Putamen (tissue), 1 donor: Measurements from ENCODE around the gene WDR88.
"Not testable (repeated sequence)": the region's sequence is repeated elsewhere in the genome, so short reads cannot be mapped to it uniquely, and the experiment has no call there.

ENCODE experiments used
- DNase-seq: peaks from one replicate; pipeline ENCODE4 v3.0.0-alpha.2; 2016; ENCODE audit warnings: low spot score

Gene WDR88

DNA sequence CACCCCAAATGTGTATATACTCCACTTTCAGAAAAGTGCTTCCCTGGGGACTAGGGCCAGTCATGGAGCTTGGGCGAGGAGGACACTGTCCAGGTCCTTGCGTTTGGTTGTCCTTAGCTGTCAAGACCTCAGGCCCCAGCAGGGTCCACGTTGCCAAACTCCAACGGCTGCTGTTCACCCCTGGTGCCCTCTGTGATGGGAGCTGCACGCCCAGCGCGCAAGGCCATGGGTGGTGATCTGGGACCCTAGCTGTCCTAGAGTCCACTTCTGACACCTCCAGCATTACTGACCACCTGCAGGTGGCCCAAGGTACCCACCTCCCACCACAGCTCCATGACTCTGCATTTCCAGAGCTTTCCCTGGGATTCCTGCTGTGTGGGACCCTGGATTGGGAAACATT lies 66.3 kb downstream of the WDR88 start:
- no peak for DNase-seq

DNA sequence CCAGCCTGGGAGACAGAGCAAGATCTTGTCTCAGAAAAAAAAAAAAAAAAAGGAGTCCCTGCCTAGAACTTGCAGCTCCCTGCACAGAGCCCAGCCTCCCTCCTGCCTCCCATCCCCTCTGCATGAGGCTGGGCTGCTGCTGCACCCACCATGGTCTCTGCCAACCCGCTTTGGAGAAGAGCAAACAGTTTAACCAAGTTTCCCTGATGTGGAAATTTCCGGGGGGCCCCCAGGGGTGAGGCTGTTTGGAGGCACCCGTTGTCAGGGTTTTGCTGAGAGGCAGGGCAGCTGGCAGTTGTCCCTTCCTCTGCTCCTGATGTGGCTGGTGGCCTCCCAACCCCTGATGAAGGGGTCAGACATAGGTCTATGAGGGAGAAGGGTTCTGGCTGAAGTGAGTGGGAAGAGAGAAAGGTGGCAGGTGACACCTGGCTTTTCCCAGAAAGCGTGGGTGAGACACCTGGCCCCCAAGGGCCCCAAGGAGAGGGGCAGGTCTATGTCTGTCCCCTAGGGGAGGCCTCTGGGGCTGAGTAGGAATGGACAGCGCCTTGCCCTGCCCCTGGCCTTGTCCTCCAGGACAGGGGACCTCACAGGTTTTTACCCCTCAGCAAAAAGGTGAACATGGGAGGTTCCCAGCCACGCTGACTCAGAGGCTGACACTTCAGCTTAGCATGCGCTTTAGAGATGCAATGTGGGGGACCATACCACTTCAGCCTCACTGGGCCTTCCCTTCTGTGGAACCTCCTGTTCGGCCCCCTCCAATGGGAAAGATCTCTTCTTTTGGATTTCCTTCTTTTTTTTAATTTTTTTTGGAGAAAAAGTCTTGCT lies 67.7 kb downstream of the WDR88 start:
- DNase-seq, result no peak

DNA sequence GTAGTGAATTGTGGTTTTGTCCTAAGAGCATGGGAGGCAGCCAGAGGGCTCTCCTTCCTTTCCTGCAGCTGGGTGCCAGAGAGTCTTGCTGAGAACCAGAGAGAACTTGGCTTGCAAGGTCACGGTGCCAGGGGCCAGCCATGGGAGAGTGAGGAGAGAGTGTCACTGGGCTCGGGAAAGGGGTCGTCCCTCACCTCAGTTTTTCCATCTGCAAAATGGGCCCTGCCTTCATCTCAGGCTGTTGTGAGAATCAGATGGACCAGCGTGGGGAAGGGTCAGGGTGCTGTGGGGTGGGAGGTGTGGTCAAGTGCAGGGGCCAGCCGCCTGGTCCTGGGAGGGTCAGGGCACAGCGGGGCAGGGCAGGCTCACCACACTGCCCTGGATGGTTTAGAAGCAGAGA lies 69.6 kb downstream of the WDR88 start:
- no peak for DNase-seq

DNA sequence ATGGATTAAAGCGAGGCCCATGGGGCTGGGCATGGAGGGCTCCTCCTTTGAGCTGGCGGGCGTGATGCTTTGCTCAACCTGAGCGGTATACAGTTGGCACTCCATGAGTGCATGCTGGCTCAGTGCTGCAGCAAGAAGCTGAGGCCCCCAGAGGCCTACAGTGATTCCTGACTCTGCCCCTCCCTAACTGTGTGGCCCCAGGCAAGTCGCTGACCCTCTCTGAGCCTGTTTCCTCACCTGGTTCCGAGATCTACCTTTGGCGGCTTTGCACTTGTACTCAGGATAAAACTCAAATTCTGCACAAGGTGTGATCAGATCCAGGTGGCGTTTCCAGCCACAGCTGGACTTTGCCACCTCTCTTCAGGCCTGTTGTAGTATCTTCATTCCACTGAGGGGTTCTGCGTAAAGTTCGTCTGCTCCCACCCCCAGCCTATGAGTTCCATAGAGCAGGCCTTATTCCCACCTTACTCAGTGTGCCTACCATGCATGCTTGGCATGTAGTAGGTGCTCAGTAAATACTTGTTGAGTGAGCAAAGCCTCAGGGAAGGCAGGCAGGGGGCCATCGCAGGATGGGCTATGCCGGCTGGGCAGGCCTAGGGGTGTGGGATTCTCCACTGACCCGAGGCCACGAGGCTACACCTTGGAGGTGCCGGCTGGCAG lies 70.1 kb downstream of the WDR88 start:
- DNase-seq, result no peak

DNA sequence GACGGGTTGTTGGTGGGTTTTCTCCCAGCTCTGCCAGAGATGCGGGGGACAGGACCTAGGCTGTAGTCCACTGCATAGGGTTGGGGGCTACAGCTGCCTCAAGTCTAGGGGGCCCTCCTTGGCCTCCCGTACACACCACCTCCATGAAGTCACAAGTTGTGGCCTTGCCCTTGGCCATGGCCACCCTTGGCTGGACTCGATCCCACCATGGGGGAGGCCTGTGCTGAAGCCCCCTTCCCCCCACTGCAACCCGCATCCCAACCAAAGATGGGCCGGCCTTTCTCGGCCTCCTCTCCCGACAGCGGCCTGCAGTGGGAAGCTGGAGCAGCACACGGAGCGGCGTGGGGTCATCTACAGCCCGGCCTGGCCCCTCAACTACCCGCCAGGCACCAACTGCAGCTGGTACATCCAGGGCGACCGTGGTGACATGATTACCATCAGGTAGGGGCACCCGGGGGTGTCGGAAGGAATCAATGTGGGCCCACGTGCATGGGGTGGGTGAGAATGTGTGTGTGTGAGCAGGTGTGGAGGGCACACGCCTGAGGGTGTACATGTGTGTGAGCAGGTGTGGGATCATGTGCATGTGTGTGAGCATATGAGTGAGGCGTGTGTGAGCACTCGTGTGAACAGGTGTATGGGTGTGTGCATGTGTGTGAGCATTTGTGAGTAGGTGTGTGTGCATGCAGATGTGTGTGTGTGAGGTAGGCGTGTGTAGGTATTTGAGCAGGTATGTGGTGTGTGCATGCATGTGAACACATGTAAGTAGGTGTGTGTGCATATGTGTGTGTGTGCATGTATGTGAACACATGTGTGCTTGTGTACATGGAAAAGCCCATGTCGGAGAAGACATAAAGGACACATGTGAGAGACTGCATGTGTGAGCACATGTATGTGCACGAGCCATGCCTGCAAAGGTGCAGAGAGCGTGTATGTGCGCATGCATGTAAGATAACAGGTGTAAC lies 70.9 kb downstream of the WDR88 start:
- no peak for DNase-seq

DNA sequence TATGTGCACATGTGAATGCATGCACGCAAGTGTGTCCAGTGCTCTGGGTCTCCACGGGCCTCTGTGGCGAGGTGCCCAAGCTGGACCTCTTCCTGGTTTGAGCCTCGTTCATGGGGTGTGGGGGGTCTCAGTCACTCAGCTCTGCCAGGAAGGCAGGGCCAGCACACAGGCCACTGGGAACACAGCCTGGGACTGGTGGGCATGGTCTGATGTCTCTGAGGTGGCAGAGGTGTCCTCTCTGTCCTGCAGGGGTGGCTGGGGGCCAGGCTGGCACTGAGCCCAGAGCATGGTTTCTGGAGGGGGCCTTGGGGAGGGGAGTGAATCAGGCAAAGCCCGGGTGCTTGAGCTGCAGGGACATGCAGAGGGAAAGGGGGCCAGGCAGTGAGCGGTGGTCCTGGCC lies 71.6 kb downstream of the WDR88 start:
- no peak for DNase-seq

DNA sequence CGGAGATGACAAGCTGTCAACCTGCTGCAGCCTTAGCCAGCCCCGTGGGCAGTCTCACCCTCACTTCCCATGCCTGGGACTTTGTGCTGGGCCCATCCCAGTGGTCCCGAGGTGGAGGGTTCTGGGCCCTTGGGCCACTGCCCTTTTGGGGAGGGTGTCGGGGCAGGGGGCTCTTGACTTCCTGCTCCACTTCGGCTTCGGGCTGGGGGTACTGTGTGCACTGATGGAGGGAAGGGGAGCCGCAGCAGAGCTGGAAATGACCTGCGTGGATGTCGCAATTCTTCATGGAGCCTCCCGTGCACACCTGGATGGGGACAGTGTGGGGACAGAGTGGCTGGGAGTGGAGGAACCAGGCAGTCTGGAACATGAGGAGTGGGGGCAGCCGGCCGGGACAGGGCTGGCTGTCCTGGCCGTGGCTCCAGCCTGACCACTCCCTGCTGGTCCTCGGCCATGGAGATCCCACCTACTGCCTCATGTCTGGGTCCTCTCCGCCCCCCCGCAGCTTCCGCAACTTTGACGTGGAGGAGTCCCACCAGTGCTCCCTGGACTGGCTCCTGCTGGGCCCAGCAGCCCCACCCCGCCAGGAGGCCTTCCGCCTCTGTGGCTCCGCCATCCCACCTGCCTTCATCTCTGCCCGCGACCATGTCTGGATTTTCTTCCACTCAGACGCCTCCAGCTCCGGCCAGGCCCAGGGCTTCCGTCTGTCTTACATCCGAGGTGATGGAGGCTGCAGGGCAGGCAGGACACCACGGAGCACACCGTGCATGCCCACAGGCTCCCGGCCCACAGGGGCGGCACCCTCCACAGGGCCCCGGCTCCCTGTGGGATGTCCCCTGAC lies 72.4 kb downstream of the WDR88 start:
- DNase-seq, result no peak

DNA sequence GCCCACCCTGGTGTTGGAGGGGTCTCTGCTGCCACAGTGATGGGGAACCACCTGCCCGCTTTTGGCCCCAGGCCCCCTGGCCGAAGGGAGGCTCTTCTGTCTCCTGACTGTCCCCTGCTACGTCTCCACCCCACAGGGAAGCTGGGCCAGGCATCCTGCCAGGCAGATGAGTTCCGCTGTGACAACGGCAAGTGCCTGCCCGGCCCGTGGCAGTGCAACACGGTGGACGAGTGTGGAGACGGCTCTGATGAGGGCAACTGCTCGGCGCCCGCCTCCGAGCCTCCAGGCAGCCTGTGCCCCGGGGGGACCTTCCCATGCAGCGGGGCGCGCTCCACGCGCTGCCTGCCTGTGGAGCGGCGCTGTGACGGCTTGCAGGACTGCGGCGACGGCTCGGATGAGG lies 73.2 kb downstream of the WDR88 start:
- DNase-seq, result no peak

DNA sequence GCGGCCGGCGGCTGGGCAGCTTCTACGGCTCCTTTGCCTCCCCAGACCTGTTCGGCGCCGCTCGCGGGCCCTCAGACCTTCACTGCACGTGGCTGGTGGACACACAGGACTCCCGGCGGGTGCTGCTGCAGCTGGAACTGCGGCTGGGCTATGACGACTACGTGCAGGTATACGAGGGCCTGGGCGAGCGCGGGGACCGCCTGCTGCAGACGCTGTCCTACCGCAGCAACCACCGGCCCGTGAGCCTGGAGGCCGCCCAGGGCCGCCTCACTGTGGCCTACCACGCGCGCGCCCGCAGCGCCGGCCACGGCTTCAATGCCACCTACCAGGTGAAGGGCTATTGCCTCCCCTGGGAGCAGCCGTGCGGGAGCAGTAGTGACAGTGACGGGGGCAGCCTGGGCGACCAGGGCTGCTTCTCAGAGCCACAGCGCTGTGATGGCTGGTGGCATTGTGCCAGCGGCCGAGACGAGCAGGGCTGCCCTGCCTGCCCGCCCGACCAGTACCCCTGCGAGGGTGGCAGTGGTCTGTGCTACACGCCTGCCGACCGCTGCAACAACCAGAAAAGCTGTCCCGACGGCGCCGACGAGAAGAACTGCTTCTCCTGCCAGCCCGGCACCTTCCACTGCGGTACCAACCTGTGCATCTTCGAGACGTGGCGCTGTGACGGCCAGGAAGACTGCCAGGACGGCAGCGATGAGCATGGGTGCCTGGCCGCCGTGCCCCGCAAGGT lies 73.8 kb downstream of the WDR88 start:
- DNase-seq, result no peak

DNA sequence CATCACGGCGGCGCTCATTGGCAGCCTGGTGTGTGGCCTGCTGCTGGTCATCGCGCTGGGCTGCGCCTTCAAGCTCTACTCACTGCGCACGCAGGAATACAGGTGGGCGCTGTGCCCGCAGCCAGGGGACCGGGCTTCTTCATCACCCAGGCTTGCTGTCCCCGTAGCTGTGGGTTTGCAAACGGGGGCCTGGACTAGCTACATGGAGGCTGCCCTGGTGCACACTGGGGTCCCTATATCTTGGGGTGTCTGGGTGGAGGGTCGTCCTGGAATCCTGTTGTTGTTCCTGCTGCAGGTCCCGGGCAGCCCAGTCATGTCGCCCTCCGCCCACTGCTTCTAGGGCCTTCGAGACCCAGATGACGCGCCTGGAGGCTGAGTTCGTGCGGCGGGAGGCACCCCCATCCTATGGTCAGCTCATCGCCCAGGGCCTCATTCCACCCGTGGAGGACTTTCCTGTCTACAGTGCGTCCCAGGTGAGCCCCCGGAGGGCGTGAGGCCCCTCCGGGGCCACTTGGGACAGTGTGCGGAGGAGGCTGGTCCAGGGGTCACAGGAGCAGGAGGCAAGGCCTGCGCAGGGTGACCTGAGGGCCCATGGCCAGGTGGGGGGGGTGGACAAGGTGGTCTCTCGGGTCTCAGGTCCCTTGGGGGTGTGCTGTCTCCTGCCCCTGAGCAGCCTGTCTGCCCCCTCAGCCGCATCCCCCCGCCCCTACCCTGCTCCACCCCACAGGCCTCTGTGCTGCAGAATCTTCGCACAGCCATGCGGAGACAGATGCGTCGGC lies 74.5 kb downstream of the WDR88 start:
- no peak for DNase-seq

DNA sequence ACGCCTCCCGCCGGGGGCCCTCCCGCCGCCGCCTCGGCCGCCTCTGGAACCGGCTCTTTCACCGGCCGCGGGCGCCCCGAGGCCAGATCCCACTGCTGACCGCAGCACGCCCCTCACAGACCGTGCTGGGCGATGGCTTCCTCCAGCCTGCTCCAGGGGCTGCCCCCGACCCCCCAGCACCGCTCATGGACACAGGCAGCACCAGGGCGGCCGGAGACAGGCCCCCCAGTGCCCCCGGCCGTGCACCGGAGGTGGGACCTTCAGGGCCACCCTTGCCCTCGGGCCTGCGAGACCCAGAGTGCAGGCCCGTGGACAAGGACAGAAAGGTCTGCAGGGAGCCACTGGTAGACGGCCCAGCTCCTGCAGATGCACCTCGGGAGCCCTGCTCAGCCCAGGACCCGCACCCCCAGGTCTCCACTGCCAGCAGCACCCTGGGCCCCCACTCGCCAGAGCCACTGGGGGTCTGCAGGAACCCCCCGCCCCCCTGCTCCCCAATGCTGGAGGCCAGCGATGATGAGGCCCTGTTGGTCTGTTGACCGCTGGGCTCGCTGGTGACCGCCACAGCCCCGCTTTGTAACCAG lies 75.2 kb downstream of the WDR88 start:
- DNase-seq, result no peak

DNA sequence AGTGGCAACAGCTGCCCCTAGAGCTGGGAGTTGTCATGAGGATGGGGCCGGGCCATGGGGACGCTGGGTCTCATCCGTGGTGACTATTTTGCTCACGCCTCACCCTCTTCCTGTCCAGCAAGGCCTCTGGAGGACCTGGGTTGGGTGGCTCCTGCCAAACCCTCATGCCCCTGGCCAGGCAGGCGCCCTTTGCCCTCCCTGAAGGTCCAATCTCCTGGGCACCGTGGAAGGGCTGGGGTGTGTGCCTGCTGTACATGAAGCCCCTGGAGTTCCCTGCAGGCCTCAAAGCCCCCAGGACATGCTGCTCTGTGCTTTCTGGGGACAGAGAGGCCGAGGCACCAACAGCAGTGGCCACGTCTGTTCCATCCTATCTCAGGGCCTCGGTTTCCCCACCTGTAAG lies 76.0 kb downstream of the WDR88 start:
- no peak for DNase-seq

DNA sequence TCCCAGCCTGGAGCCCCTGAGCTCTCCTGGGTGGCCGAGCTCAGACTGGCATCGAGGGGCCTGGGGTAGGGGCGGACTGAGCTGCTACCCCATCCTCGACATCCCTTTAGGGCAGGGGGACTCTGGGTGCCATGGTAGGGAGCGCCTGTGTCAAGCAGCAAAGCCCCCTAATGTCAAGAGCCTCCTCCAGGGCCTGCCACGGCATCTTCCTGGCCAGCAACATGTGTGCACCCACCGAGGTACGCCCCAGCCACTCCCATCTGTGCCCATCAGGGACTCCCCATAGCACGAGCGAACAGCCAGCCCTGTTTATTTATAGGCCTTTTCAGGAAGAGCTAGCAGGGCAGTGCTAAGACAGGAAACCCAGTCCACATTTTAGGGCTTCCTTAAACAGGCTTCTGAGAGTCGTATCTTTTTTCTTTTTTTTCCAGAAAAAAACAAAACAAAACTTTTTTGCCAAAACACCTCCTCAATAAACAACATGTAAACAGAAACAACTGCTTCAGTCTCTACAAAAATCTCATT lies 76.5 kb downstream of the WDR88 start:
- no peak for DNase-seq

DNA sequence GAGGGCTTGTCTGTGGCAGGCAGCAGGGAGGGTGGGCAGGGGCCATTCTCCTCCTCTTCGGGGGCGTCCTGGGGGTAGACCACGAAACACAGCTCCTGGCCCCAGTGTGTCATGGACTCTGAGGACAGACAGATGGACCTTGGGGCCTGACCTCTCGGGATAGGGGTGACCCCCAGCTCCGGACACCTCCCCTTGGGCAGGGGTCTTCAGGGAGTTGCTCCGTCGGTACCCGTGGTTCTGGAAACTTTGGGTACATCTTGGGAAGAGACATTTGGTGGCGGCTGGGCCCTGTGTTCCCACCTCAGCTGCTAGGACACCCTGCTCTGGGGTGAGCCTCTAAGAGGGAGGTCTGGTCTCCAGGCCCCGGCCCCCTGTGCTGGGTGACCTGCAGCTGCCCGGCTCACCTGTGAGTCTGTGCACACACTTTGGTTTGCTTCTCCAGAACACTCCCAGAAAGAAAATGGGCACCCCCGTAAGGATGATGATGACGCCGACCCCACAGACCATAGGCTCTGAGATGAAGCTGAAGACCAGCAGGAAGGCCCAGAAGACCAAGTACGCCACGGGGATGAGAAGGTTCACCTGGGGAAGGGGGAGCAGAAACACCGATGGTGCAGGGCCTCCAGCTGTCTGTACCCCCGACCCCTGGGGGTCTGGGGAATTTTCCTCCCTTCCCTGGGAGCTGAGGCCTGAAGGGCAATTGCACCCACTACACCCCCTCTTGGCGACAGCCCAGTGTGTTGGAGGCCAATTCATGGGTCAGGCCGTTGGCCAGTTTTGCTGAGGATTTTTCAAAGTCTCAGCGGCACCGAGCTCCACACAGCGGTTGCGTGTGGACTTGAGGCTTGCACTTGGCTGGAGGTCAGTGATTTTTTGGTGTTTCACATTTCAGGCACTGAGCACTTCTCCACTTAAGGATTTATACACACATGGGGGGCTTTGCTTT lies 77.3 kb downstream of the WDR88 start:
- no peak for DNase-seq

DNA sequence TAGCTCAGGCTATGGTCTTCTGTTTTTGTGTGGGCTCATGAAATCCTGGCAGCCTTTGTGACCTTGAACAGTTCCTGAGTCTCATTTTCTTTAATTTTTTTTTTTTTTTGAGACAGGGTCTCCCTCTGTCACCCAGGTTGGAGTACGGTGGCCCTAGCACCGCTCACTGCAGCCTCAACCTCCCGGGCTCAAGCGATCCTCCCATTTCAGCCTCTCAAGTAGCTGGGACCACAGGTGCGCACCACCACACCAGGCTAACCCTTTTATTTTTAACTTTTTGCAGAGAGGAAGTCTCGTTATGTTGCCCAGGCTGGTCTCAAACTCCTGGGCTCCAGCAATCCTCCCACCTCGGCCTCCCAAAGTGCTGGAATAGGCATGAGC lies 77.9 kb downstream of the WDR88 start:
- DNase-seq, result not testable (repeated sequence)

DNA sequence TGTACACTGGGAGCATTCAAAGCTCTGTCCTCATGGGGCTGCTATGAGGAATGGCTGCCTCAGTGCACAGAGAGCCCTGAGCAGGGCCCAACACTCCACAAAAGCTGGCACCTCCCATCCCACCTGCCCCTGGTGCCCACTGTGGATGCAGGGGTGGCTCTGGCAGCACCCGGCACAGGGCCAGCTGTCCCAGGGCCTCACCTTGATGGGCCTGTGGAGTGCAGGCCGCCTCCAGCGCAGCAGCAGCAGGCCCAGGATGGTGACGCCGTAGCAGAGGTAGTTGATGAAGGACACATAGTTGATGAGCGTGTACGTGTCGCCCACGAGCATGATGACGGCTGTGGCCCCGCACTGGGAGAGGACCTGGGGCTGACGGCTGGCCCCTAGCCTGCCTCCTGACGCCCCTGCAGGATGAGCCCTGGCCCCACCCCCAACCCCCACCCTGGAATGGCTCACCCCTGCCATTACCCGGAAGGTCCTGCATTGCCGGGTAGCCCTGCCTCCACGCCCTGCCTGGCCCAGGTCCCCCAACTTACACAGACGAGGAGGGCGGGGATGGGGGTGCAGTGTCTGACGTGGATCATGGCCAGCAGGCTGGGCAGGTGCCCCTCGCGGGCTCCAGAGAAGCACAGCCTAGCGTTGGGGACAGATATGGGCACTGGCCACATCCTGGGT lies 78.5 kb downstream of the WDR88 start:
- no peak for DNase-seq

DNA sequence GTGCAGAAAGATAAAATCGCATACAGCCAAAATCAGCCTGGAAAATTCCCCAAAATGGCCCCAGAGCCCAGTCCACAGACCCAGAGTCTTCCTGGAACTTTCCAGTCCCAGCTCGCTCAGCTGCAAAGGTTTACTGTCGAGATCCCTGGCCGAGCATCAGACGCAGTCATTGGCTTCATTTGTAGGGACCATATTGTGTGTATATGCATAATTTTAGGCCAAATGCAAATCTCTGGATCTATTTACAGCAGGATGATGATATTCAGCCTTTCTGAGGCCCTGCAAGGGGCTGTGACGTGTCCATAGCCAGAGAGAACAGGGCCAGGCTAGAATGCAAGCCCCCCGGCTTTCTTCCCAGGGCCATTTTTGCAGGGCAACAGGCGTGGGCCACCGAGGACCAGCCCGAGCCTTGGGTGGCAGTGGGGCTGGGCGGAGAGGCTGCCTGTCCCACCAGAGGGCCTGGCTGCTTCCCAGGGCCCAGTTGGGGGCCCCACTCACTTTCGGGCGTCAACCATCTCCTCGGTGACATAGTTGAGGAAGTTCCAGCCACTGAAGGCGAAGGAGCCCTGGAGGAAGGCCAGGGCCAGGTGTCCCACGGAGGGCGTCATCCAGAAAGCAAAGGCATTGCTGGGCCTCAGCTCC lies 80.0 kb downstream of the WDR88 start:
- DNase-seq, result no peak
